ENCODE data around the gene MAP4K2. TPM values are rescaled to one million over a fixed set of nuclear protein-coding genes. Genes with fewer than 3 reads are reported as not detected.

Gene MAP4K2
- total RNA-seq, 4 donors from 2014 or later: 11.1 to 25.0 (median 17.1) TPM

DNA sequence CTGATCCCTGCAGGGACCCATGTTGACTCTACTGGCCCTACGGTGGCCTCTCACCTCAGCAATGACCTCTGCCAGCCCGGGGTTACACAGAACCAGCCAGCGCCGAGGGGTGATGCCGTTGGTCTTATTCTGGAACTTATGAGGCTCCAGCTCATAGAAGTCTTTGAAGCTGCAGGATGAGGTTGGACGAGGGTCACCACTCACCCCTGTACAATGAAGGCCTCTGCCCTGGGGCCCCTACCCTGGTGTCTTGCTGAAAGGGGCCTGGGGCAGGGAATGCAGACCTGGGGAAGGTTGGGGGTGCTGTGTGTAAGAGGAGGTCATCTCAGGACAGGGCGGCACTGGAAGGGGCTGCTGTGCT, 50.0 kb downstream of the MAP4K2 start:
- no peak for DNase-seq (ENCODE audit: extremely low spot score)

DNA sequence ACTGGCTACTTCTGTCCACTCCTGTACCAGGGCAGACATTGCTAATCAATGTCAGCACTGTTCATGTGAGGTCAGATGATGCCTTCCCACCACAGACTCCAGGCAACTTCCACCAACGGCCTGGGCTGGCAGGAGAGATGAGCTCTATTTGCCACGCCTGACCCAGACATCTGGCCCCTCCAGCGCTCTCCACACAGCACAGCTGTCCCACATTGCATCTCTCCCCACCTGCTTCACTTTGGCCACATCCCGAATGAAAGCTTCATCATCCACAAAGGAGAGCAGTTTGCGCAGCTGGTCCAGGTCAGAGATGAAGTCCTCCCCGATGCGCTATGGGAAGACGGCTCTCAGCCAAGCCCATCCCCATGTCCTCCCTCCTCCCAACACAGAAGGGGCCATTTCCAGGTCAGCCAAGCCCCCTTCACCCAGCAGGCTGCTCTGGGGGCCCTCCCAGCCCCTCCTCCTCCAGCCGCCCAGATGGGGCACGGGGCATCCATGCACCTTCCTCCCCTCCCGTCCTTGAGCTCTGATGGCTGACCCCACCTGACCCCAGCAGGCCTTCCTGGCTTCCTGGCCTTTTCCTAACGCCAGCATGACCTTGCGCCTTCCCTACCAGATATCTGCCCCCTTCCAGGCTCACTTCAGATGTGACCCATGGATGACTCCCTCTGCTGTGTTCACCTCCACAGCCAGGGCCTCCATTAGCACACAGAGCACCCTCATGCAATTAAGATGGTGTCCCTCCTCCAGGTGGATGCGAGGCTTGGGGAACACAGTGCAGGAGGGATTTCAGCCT, 50.6 kb downstream of the MAP4K2 start:
- 84% methylated on average over 11 of the region's 14 CpGs for WGBS
- no peaks in the 10 kb centered on the region for H3K27me3 ChIP-seq
- H3K4me3 ChIP-seq: no peak overlapping the region
- peak overlapping the region in 3 of 4 donors; percentile 23 to 55 (median 50) for H3K27ac ChIP-seq (replicated peaks in 1 of 4)
- intact Hi-C loops (cut with DNase I): no loop called here
- no peak for DNase-seq (ENCODE audit: extremely low spot score)
- TF ChIP-seq EP300 (IDR thresholded peaks at IDR 0.05): no peak
- TF ChIP-seq POLR2AphosphoS5 (IDR thresholded peaks at IDR 0.05): no peak
- TF ChIP-seq, protein P1, sequence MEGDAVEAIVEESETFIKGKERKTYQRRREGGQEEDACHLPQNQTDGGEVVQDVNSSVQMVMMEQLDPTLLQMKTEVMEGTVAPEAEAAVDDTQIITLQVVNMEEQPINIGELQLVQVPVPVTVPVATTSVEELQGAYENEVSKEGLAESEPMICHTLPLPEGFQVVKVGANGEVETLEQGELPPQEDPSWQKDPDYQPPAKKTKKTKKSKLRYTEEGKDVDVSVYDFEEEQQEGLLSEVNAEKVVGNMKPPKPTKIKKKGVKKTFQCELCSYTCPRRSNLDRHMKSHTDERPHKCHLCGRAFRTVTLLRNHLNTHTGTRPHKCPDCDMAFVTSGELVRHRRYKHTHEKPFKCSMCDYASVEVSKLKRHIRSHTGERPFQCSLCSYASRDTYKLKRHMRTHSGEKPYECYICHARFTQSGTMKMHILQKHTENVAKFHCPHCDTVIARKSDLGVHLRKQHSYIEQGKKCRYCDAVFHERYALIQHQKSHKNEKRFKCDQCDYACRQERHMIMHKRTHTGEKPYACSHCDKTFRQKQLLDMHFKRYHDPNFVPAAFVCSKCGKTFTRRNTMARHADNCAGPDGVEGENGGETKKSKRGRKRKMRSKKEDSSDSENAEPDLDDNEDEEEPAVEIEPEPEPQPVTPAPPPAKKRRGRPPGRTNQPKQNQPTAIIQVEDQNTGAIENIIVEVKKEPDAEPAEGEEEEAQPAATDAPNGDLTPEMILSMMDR (IDR thresholded peaks at IDR 0.05): no peak
- no peak for TF ChIP-seq POLR2A (IDR thresholded peaks at IDR 0.05; ENCODE audit: low read depth)
- no peaks in the 10 kb centered on the region for H3K9me3 ChIP-seq
- H3K36me3 ChIP-seq: peaks cover 11 to 48% (median 45%) of the 10 kb centered on the region in 4 donors
- H3K4me1 ChIP-seq: peaks cover 0 to 16% (median 8%) of the 10 kb centered on the region in 4 donors

More for the DNA sequence above, 50.0 kb downstream of the MAP4K2 start:
- 78% methylated on average over 2 of the region's 7 CpGs for WGBS
- TF ChIP-seq, protein P1 (IDR thresholded peaks at IDR 0.05): no peak
- TF ChIP-seq POLR2A (IDR thresholded peaks at IDR 0.05; ENCODE audit: low read depth) (no peak), POLR2AphosphoS5 (IDR thresholded peaks at IDR 0.05) (no peak), EP300 (IDR thresholded peaks at IDR 0.05) (no peak)
- intact Hi-C loops (cut with DNase I): no loop called here
- Histone ChIP-seq H3K36me3 (peaks cover 11 to 48% (median 45%) of the 10 kb centered on the region in 4 donors), H3K4me3 (no peak overlapping the region), H3K9me3 (no peaks in the 10 kb centered on the region), H3K4me1 (peaks cover 0 to 20% (median 12%) of the 10 kb centered on the region in 4 donors), H3K27ac (replicated peaks in 1 of 4) (peak overlapping the region in 3 of 4 donors; percentile 23 to 55 (median 50)), H3K27me3 (no peaks in the 10 kb centered on the region)

DNA sequence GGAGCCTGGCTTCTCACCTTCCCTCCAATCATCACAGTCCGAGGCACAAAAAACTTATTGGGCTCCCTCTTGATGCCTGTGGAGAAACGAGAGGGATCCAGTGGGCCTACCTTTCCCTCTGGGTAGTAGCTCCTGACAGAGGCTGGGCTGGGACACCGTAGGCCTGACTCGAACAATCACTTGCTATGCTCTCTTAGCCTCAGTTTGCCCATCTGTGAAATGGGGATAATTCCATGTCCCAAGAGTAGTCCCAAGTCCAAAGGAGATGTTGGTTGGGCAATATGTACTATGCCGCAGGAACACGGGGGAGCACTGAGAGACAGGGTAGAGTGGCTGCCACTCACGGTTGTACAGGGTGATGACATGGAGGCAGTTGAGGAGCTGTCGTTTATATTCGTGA, 51.4 kb downstream of the MAP4K2 start:
- TF ChIP-seq EP300 (IDR thresholded peaks at IDR 0.05): no peak
- H3K36me3 ChIP-seq: peaks cover 11 to 48% (median 45%) of the 10 kb centered on the region in 4 donors
- H3K27ac ChIP-seq (replicated peaks in 1 of 4): peak overlapping the region in 3 of 4 donors; percentile 23 to 55 (median 50)
- intact Hi-C loops (cut with DNase I): no loop called here
- no peaks in the 10 kb centered on the region for H3K27me3 ChIP-seq
- WGBS: 92% methylated on average over 6 of the region's 9 CpGs
- no peak for DNase-seq (ENCODE audit: extremely low spot score)
- no peak overlapping the region for H3K4me3 ChIP-seq
- H3K4me1 ChIP-seq: peaks cover 0 to 16% (median 9%) of the 10 kb centered on the region in 4 donors
- H3K9me3 ChIP-seq: no peaks in the 10 kb centered on the region

DNA sequence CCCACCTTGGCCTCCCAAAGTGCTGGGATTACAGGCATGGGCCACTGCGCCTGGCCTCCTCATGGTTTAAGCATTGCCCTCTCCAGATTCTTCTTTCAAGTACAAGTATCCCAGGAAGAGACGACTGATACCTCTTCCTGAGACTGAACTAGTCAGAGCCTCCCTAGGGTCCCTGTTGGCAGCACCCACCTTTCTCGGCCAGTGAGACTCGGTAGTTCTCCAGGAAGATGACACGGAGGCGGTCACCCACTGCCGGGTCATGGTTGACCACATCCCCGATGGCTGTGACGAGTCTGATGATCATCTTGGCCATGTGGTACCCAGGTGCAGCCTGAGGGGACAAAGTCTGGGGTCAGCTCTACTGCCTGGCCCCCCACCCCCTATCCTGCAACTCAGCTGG, 51.9 kb downstream of the MAP4K2 start:
- Histone ChIP-seq H3K4me3 (no peak overlapping the region), H3K9me3 (no peaks in the 10 kb centered on the region), H3K36me3 (peaks cover 11 to 48% (median 45%) of the 10 kb centered on the region in 4 donors), H3K4me1 (peaks cover 0 to 21% (median 13%) of the 10 kb centered on the region in 4 donors), H3K27ac (replicated peaks in 1 of 4) (peak overlapping the region in 3 of 4 donors; percentile 23 to 55 (median 50)), H3K27me3 (no peaks in the 10 kb centered on the region)
- WGBS: 90% methylated on average over 9 of the region's 9 CpGs
- intact Hi-C loops (cut with DNase I): no loop called here
- TF ChIP-seq, protein P1 (IDR thresholded peaks at IDR 0.05): no peak
- no peak for TF ChIP-seq EP300 (IDR thresholded peaks at IDR 0.05)
- no peak for TF ChIP-seq POLR2A (IDR thresholded peaks at IDR 0.05; ENCODE audit: low read depth)
- TF ChIP-seq POLR2AphosphoS5 (IDR thresholded peaks at IDR 0.05): no peak
- DNase-seq (ENCODE audit: extremely low spot score): no peak

DNA sequence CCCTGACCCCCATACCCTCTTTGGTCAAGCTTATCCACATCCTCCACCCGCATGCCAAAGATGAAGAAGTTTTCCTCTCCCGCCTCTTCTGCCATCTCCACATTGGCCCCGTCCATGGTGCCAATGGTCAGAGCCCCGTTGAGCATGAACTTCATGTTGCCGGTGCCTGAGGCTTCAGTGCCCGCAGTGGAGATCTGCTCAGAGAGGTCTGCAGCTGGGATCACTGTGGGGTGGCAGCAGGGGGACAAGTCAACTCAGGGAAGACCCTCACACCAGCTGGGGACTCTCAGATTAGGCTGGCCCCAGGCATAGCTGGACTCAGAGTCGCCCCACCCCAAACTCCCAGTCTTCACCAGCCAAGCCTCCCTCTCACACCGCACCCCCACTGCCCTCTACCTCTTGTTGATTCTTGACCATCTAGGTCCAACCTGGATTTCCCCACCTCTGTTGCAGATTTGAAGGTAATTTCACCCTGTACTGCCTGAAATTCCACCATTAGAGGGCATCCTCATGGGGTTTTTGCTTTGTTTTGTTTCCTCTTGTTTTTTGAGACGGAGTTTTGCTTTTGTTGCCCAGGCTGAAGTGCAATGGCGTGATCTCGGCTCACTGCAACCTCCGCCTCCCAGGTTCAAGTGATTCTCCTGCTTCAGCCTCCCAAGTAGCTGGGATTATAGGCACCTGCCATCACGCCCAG, 52.5 kb downstream of the MAP4K2 start:
- TF ChIP-seq, protein P1 (IDR thresholded peaks at IDR 0.05): no peak
- no peak for TF ChIP-seq POLR2AphosphoS5 (IDR thresholded peaks at IDR 0.05)
- TF ChIP-seq POLR2A (IDR thresholded peaks at IDR 0.05; ENCODE audit: low read depth): no peak
- no peak for TF ChIP-seq EP300 (IDR thresholded peaks at IDR 0.05)
- H3K4me1 ChIP-seq: peaks cover 3 to 27% (median 20%) of the 10 kb centered on the region in 4 donors
- DNase-seq (ENCODE audit: extremely low spot score): no peak
- H3K4me3 ChIP-seq: no peak overlapping the region
- peak overlapping the region in 3 of 4 donors; percentile 23 to 50 (median 23) for H3K27ac ChIP-seq (replicated peaks in 1 of 4)
- peaks cover 11 to 48% (median 45%) of the 10 kb centered on the region in 4 donors for H3K36me3 ChIP-seq
- intact Hi-C loops (cut with DNase I): no loop called here
- H3K9me3 ChIP-seq: no peaks in the 10 kb centered on the region
- WGBS: 91% methylated on average over 13 of the region's 13 CpGs
- H3K27me3 ChIP-seq: no peaks in the 10 kb centered on the region
